Astrocyte (in vitro differentiated cells and primary cell): ENCODE results near the gene SMOC1. TPM values are rescaled to one million over a fixed set of nuclear protein-coding genes. Genes with fewer than 3 reads are reported as not detected.

Experiments
- DNase-seq: peaks from one replicate; pipeline ENCODE4 v3.0.0-alpha.2; 2010; ENCODE audit warnings: low read depth
- FAIRE-seq: peaks from 2 replicates; lab custom pipeline; 2011; peaks lifted over from hg19 to GRCh38; lab: Jason Lieb, UNC
- H2AFZ ChIP-seq: 2 replicates; pipeline ENCODE4 v1.6.0; 2012; ENCODE audit warnings: low read depth, low read length, inconsistent platforms
- H3K27ac ChIP-seq: 2 replicates; pipeline ENCODE4 v1.5.1; 2011; ENCODE audit warnings: low read depth, low read length, inconsistent platforms
- H3K27me3 ChIP-seq: 2 replicates; pipeline ENCODE4 v1.6.0; 2011; ENCODE audit warnings: low read length, inconsistent platforms; ENCODE audit not compliant: insufficient read depth
- H3K36me3 ChIP-seq: 2 replicates; pipeline ENCODE4 v1.5.1; 2011; ENCODE audit warnings: low read length, inconsistent platforms; ENCODE audit not compliant: insufficient read depth
- H3K4me1 ChIP-seq: 2 replicates; pipeline ENCODE4 v1.5.1; 2011; ENCODE audit warnings: low read length, inconsistent platforms; ENCODE audit not compliant: insufficient read depth
- H3K4me2 ChIP-seq: 2 replicates; pipeline ENCODE4 v1.6.0; 2012; ENCODE audit warnings: low read length, inconsistent platforms
- H3K4me3 ChIP-seq: 2 replicates; pipeline ENCODE4 v1.5.1; 2011; ENCODE audit warnings: low read depth, mild to moderate bottlenecking, low read length, inconsistent platforms; ENCODE audit not compliant: insufficient read depth
- H3K79me2 ChIP-seq: 2 replicates; pipeline ENCODE4 v1.6.0; 2012; ENCODE audit warnings: mild to moderate bottlenecking, low read length, inconsistent platforms; ENCODE audit not compliant: insufficient read depth
- H3K9ac ChIP-seq: 2 replicates; pipeline ENCODE4 v1.6.0; 2012; ENCODE audit warnings: mild to moderate bottlenecking, low read length, inconsistent platforms
- H3K9me3 ChIP-seq: 2 replicates; pipeline ENCODE4 v1.5.1; 2012; ENCODE audit warnings: low read depth, mild to moderate bottlenecking, low read length, inconsistent platforms; ENCODE audit not compliant: insufficient read depth
- H4K20me1 ChIP-seq: 2 replicates; pipeline ENCODE4 v1.6.0; 2012; ENCODE audit warnings: low read length, inconsistent platforms; ENCODE audit not compliant: insufficient read depth
- H3K27ac Mint-ChIP-seq: one replicate; pipeline ENCODE4 v1.8.0; 2021; ENCODE audit warnings: mild to moderate bottlenecking, mixed read lengths; ENCODE audit not compliant: unreplicated experiment
- H3K27me3 Mint-ChIP-seq: one replicate; pipeline ENCODE4 v1.8.0; 2021; ENCODE audit warnings: low read depth, mixed read lengths; ENCODE audit not compliant: unreplicated experiment
- H3K36me3 Mint-ChIP-seq: one replicate; pipeline ENCODE4 v1.8.0; 2021; ENCODE audit warnings: low read depth, mixed read lengths; ENCODE audit not compliant: unreplicated experiment
- H3K4me1 Mint-ChIP-seq: one replicate; pipeline ENCODE4 v1.8.0; 2021; ENCODE audit warnings: low read depth, mixed read lengths; ENCODE audit not compliant: unreplicated experiment
- H3K4me3 Mint-ChIP-seq: one replicate; pipeline ENCODE4 v1.8.0; 2021; ENCODE audit warnings: mild to moderate bottlenecking, moderate library complexity, mixed read lengths; ENCODE audit not compliant: unreplicated experiment
- H3K9me3 Mint-ChIP-seq: one replicate; pipeline ENCODE4 v1.8.0; 2021; ENCODE audit warnings: mild to moderate bottlenecking, mixed read lengths; ENCODE audit not compliant: unreplicated experiment
- EZH2 ChIP-seq: IDR thresholded peaks from 2 replicates; pipeline ENCODE4 v1.6.1; 2012; ENCODE audit warnings: mild to moderate bottlenecking, low read length, inconsistent platforms; ENCODE audit not compliant: insufficient read depth
- total RNA-seq: library from RNA; stranded (reverse); gene quantifications from 2 replicates; pipeline ENCODE4 v1.2.1, GENCODE V29; 2021
- TF ChIP-seq, protein P1 (sequence below): IDR thresholded peaks from 2 replicates; pipeline ENCODE4 v1.5.1; 2011; ENCODE audit warnings: low read depth, mild to moderate bottlenecking, inconsistent platforms, low read length, moderate library complexity; ENCODE audit not compliant: insufficient read depth

Gene SMOC1
- total RNA-seq, 1 donor from 2014 or later = 0.16 TPM

DNA sequence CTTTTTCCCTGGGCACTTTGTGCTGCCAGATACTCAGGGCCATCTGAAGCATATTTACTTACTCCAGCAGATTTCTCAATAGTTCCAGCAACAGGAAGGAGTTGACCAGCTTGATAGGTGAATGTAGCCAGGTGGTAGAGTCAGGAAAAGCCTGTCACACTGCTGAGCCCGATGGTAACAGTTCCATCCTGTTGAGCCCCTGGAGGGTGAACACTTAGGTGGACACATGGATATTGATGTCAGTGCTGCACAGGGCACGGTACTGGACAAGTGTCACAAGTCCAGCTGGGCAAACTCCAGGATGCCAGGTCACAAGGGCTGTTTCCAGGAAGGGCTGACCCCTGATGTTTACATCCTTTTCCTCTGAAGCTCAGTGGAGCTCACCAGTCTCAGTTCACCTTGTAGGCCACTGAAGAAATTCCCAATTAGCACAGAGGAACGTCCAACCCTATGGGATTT, 2.3 kb upstream of the SMOC1 start:
- Mint-ChIP-seq H3K4me1 (peaks cover 16% of the 10 kb centered on the region), H3K27ac (no peak overlapping the region), H3K4me3 (no peak overlapping the region), H3K9me3 (peaks cover 3% of the 10 kb centered on the region), H3K27me3 (peaks cover 39% of the 10 kb centered on the region), H3K36me3 (no peaks in the 10 kb centered on the region)
- DNase-seq = no peak
- H3K79me2 ChIP-seq = no peaks in the 10 kb centered on the region
- no peak for FAIRE-seq
- no peaks in the 10 kb centered on the region for H4K20me1 ChIP-seq
- no peak overlapping the region for H3K9ac ChIP-seq
- no peaks in the 10 kb centered on the region for H3K4me1 ChIP-seq
- H3K27ac ChIP-seq = no peak overlapping the region
- no peak overlapping the region for H2AFZ ChIP-seq
- no peaks in the 10 kb centered on the region for H3K36me3 ChIP-seq
- H3K9me3 ChIP-seq = no peaks in the 10 kb centered on the region
- H3K4me2 ChIP-seq = no peak overlapping the region
- no peak for TF ChIP-seq EZH2
- TF ChIP-seq, protein P1, sequence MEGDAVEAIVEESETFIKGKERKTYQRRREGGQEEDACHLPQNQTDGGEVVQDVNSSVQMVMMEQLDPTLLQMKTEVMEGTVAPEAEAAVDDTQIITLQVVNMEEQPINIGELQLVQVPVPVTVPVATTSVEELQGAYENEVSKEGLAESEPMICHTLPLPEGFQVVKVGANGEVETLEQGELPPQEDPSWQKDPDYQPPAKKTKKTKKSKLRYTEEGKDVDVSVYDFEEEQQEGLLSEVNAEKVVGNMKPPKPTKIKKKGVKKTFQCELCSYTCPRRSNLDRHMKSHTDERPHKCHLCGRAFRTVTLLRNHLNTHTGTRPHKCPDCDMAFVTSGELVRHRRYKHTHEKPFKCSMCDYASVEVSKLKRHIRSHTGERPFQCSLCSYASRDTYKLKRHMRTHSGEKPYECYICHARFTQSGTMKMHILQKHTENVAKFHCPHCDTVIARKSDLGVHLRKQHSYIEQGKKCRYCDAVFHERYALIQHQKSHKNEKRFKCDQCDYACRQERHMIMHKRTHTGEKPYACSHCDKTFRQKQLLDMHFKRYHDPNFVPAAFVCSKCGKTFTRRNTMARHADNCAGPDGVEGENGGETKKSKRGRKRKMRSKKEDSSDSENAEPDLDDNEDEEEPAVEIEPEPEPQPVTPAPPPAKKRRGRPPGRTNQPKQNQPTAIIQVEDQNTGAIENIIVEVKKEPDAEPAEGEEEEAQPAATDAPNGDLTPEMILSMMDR = no peak
- H3K4me3 ChIP-seq = no peak overlapping the region
- H3K27me3 ChIP-seq = peaks cover 34% of the 10 kb centered on the region

DNA sequence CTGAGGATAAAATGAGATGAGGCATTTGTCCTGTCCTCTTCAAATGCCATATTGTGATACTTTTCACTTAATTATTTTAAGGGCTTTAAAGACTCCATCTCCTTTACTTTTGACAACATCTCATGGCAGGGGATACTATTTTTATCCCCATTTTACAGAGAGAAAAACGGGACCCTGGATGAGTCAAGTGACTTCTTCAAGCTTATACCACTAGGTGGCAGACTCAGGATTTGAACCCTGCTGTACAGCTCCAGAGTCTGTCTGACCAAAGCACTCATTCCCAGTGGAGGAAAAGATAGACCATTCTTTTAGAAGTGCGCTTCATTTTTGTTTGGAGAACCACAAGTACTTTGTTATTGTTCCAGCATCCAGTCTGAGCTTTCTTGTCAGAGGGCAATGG, 1.7 kb upstream of the SMOC1 start:
- TF ChIP-seq EZH2 = no peak
- TF ChIP-seq, protein P1 = peak; percentile 11
- no peak for DNase-seq
- FAIRE-seq = no peak
- Mint-ChIP-seq H3K36me3 (no peaks in the 10 kb centered on the region), H3K27me3 (peaks cover 46% of the 10 kb centered on the region), H3K27ac (no peak overlapping the region), H3K4me1 (peaks cover 16% of the 10 kb centered on the region), H3K4me3 (no peak overlapping the region), H3K9me3 (peaks cover 3% of the 10 kb centered on the region)
- Histone ChIP-seq H3K27me3 (peaks cover 39% of the 10 kb centered on the region), H3K9ac (no peak overlapping the region), H3K79me2 (no peaks in the 10 kb centered on the region), H4K20me1 (no peaks in the 10 kb centered on the region), H3K36me3 (no peaks in the 10 kb centered on the region), H2AFZ (no peak overlapping the region), H3K4me1 (no peaks in the 10 kb centered on the region), H3K27ac (no peak overlapping the region), H3K4me2 (no peak overlapping the region), H3K9me3 (no peaks in the 10 kb centered on the region), H3K4me3 (no peak overlapping the region)

DNA sequence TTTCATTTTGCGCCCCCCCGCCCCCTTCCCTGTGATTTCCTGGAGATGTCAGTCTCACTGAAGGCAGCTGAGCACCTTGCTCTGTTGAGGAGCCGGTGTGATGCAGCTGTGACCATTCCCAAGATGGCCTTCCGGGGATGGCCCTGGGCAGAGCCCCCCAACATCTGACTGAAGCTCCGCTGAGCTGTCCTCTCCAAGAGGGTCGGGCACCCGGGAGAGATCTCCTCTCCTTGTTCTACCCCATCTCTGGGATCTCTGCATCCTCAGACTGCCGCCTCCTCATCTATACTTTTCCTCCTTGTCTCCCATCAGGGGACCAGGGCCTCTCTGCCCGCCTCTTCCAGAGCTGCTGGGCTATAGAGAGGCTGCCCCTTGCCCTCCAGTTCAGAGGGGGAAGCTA, 965 bp upstream of the SMOC1 start:
- Histone ChIP-seq H3K79me2 (no peaks in the 10 kb centered on the region), H3K4me3 (no peak overlapping the region), H3K4me2 (no peak overlapping the region), H3K4me1 (no peaks in the 10 kb centered on the region), H3K9ac (no peak overlapping the region), H3K27ac (no peak overlapping the region), H3K36me3 (no peaks in the 10 kb centered on the region), H3K27me3 (peaks cover 44% of the 10 kb centered on the region), H4K20me1 (no peaks in the 10 kb centered on the region), H2AFZ (no peak overlapping the region), H3K9me3 (no peaks in the 10 kb centered on the region)
- Mint-ChIP-seq H3K27ac (no peak overlapping the region), H3K4me1 (peaks cover 14% of the 10 kb centered on the region), H3K9me3 (peaks cover 3% of the 10 kb centered on the region), H3K36me3 (no peaks in the 10 kb centered on the region), H3K4me3 (no peak overlapping the region), H3K27me3 (peaks cover 50% of the 10 kb centered on the region)
- TF ChIP-seq, protein P1 = no peak
- TF ChIP-seq EZH2 = no peak
- DNase-seq (no peak), FAIRE-seq (no peak)
